Fibroblast of lung (primary cell): ENCODE measurements around the gene PLXNA4. TPM values are rescaled to one million over a fixed set of nuclear protein-coding genes. Genes with fewer than 3 reads are reported as not detected.
A peak's percentile ranks its signal among the peaks of the same experiment; 100 is the strongest.

Experiments used
- DNase-seq, 2 donors: peaks; one replicate each; pipeline versions ENCODE4 v3.0.0 to v3.0.0-alpha.2; 2010; ENCODE audit warnings: low read depth in 2 of 2
- H2AFZ ChIP-seq: 2 replicates; pipeline ENCODE4 v1.5.1; 2012; ENCODE audit warnings: low read length, control low read depth, inconsistent platforms
- H3K27ac ChIP-seq: 2 replicates; pipeline ENCODE4 v1.5.1; 2011; ENCODE audit warnings: low read length, control low read depth; ENCODE audit not compliant: insufficient read depth
- H3K27me3 ChIP-seq: 2 replicates; pipeline ENCODE4 v1.5.1; 2011; ENCODE audit warnings: mild to moderate bottlenecking, low read length; ENCODE audit not compliant: control insufficient read depth, insufficient read depth
- H3K36me3 ChIP-seq: 2 replicates; pipeline ENCODE4 v1.5.1; 2011; ENCODE audit warnings: low read length; ENCODE audit not compliant: control insufficient read depth, insufficient read depth
- H3K4me1 ChIP-seq: 2 replicates; pipeline ENCODE4 v1.5.1; 2011; ENCODE audit warnings: low read length; ENCODE audit not compliant: control insufficient read depth, insufficient read depth; ENCODE audit errors: extremely low read depth
- H3K4me2 ChIP-seq: 2 replicates; pipeline ENCODE4 v1.5.1; 2011; ENCODE audit warnings: low read length, control low read depth; ENCODE audit not compliant: insufficient read depth; ENCODE audit errors: extremely low read depth
- H3K4me3 ChIP-seq, 4 experiments: fragments of 200-600 bp in 1 of 4; sonication (generic) in 1 of 4; replicated peaks in 1 of 4; 2 replicates each; pipeline ENCODE4 v1.5.1; 2011 to 2016; ENCODE audit warnings: low read length in 4 of 4, low read depth in 3 of 4, mild to moderate bottlenecking in 3 of 4, control low read depth in 2 of 4, inconsistent platforms in 1 of 4, mixed read lengths in 1 of 4; ENCODE audit not compliant: insufficient read depth in 1 of 4; ENCODE audit errors: control extremely low read depth in 1 of 4
- H3K79me2 ChIP-seq: 2 replicates; pipeline ENCODE4 v1.5.1; 2012; ENCODE audit warnings: mild to moderate bottlenecking, low read length, inconsistent platforms; ENCODE audit not compliant: control insufficient read depth, insufficient read depth
- H3K9ac ChIP-seq: 2 replicates; pipeline ENCODE4 v1.5.1; 2011; ENCODE audit warnings: mild to moderate bottlenecking, low read length, control low read depth; ENCODE audit not compliant: insufficient read depth
- H3K9me3 ChIP-seq: 2 replicates; pipeline ENCODE4 v1.5.1; 2012; ENCODE audit warnings: low read depth, low read length; ENCODE audit not compliant: control insufficient read depth, insufficient read depth
- H4K20me1 ChIP-seq: 2 replicates; pipeline ENCODE4 v1.5.1; 2011; ENCODE audit warnings: low read length; ENCODE audit not compliant: control insufficient read depth, insufficient read depth; ENCODE audit errors: extremely low read depth
- EZH2 ChIP-seq: IDR thresholded peaks from 2 replicates; pipeline ENCODE4 v1.5.1; 2012; ENCODE audit warnings: low read length, control low read depth, mild to moderate bottlenecking; ENCODE audit errors: missing control alignments
- polyA plus RNA-seq, 2 donors: library from polyadenylated mRNA; depleted of rRNA in 1 of 2; stranded (reverse) in 1 of 2; unstranded in 1 of 2; fragments of >200 nt; gene quantifications; 2 replicates each; pipeline ENCODE4 v1.2.1, GENCODE V29; 2011 to 2012; ENCODE audit warnings: missing spikeins in 1 of 2
- total RNA-seq: library from RNA; depleted of rRNA; stranded (reverse); fragments of >200 nt; gene quantifications from 2 replicates; pipeline ENCODE4 v1.2.1, GENCODE V29; 2014
- TF ChIP-seq, protein P1 (sequence below), 2 donors: IDR thresholded peaks in 1 of 2; conservative IDR thresholded peaks in 1 of 2; 1 replicate in 1 of 2; 2 replicates in 1 of 2; pipeline ENCODE4 v1.5.1; 2011 to 2012; ENCODE audit warnings: low read length in 2 of 2, control low read depth in 1 of 2, inconsistent platforms in 1 of 2, low read depth in 1 of 2, mild to moderate bottlenecking in 1 of 2

PLXNA4 gene
- total and polyA plus RNA-seq, 2 donors (not counting 1 experiment from before 2014, with no cell fraction given), result 1.2 to 1.5 TPM

DNA sequence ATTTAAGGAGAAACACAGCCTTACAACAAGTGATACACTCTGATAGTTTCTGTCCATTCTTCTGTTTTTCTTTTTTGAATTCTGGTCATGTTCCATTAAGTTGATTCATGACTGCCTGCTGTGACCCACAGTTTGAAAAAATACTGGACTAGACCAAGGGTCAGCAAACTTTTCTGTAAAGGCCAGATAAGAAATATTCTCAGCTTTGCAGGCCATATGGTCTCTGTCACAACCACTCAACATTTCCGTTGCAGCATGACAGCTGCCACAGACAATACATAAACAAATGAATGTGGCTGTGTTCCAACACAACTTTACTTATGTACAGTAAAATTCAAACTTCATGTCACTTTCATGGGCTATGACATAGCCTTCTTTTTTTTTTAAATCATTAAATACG, 156.7 kb downstream of the PLXNA4 start:
- H3K27ac ChIP-seq, result no peak overlapping the region
- no peaks in the 10 kb centered on the region for H4K20me1 ChIP-seq
- no peaks in the 10 kb centered on the region for H3K36me3 ChIP-seq
- no peaks in the 10 kb centered on the region for H3K79me2 ChIP-seq
- H2AFZ ChIP-seq, result no peak overlapping the region
- no peak overlapping the region for H3K4me3 ChIP-seq
- no peak overlapping the region for H3K9ac ChIP-seq
- no peak overlapping the region for H3K4me2 ChIP-seq
- no peaks in the 10 kb centered on the region for H3K9me3 ChIP-seq
- H3K27me3 ChIP-seq, result no peaks in the 10 kb centered on the region
- DNase-seq, result peak; percentile 52 to 94
- H3K4me1 ChIP-seq, result peaks cover 17% of the 10 kb centered on the region
- TF ChIP-seq EZH2, result no peak
- TF ChIP-seq, protein P1, sequence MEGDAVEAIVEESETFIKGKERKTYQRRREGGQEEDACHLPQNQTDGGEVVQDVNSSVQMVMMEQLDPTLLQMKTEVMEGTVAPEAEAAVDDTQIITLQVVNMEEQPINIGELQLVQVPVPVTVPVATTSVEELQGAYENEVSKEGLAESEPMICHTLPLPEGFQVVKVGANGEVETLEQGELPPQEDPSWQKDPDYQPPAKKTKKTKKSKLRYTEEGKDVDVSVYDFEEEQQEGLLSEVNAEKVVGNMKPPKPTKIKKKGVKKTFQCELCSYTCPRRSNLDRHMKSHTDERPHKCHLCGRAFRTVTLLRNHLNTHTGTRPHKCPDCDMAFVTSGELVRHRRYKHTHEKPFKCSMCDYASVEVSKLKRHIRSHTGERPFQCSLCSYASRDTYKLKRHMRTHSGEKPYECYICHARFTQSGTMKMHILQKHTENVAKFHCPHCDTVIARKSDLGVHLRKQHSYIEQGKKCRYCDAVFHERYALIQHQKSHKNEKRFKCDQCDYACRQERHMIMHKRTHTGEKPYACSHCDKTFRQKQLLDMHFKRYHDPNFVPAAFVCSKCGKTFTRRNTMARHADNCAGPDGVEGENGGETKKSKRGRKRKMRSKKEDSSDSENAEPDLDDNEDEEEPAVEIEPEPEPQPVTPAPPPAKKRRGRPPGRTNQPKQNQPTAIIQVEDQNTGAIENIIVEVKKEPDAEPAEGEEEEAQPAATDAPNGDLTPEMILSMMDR (conservative IDR thresholded peaks at IDR 0.05 in 1 of 2, IDR thresholded peaks at IDR 0.05 in 1 of 2; ENCODE audit: low read depth in 1 of 2, low read length in 2 of 2), result no peak

DNA sequence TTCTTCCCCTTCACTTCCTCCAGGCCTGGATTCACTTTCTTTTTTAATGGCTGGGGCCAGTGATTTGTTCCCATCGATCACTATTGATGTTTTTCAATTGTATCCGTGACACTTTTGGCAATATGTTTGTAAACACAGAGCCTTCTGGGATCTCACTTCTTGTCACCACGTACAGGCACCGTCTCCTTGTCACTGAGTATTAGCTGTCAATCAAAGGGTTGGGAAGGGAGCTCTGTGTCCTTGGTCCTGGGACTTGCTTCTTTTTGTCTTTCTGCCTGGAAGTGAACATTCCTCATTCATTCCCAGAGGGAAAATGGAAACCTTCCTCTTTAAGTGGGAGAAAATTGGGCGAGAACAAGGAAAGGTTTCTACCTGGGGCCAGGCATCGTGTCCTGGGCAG, 157.4 kb downstream of the PLXNA4 start:
- no peaks in the 10 kb centered on the region for H3K79me2 ChIP-seq
- H3K36me3 ChIP-seq, result no peaks in the 10 kb centered on the region
- no peaks in the 10 kb centered on the region for H3K9me3 ChIP-seq
- no peak for DNase-seq
- H4K20me1 ChIP-seq, result no peaks in the 10 kb centered on the region
- no peak overlapping the region for H2AFZ ChIP-seq
- no peak overlapping the region for H3K27ac ChIP-seq
- TF ChIP-seq EZH2, result no peak
- TF ChIP-seq, protein P1 (conservative IDR thresholded peaks at IDR 0.05 in 1 of 2, IDR thresholded peaks at IDR 0.05 in 1 of 2; ENCODE audit: low read depth in 1 of 2, low read length in 2 of 2), result no peak
- no peak overlapping the region for H3K9ac ChIP-seq
- no peaks in the 10 kb centered on the region for H3K27me3 ChIP-seq
- no peak overlapping the region for H3K4me2 ChIP-seq
- peaks cover 16% of the 10 kb centered on the region for H3K4me1 ChIP-seq
- H3K4me3 ChIP-seq, result no peak overlapping the region

DNA sequence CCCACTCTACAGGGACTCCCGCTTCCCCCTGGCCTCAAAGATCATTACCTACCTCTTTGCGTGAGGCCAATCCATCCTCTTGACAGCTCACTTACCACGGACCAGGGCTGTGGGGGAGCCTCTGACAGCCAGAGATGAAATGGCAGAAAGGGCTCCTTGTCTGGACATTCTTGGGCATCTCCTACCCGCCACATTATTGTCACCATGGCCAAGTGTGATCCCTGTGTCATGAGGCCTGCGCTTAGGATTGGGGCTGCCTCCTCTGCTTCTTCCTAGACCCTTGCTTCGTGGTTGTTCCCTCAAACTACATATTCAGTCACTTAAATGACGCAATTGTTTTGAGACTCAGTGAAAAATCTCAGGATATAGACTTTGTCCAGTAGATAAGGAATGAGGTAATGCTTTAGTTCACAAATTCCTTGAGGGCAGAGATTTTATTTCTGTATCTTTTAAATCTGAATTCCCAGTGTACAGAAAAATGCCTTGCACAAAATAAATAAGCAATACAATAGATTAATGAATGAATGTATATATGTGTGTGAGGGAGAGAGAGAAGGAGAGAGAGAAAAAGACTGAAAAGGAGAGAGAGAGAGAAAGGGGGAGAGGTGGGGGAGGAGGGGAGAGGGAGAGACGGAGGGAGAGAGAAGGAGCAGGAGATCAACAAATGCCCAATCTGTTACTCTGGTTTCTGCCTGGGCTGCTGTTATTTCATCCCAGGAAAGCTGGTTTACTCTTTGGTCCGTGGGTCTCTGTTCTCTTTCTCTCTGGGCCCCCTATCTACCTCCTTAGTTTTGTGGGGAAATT, 159.0 kb downstream of the PLXNA4 start:
- H3K4me3 ChIP-seq, result no peak overlapping the region
- DNase-seq, result peak; percentile 30 to 69
- no peaks in the 10 kb centered on the region for H3K79me2 ChIP-seq
- no peak overlapping the region for H3K4me2 ChIP-seq
- TF ChIP-seq EZH2, result no peak
- TF ChIP-seq, protein P1 (conservative IDR thresholded peaks at IDR 0.05 in 1 of 2, IDR thresholded peaks at IDR 0.05 in 1 of 2; ENCODE audit: low read depth in 1 of 2, low read length in 2 of 2), result no peak
- H3K9ac ChIP-seq, result no peak overlapping the region
- no peaks in the 10 kb centered on the region for H3K27me3 ChIP-seq
- H3K27ac ChIP-seq, result no peak overlapping the region
- H2AFZ ChIP-seq, result no peak overlapping the region
- H3K36me3 ChIP-seq, result no peaks in the 10 kb centered on the region
- H3K9me3 ChIP-seq, result no peaks in the 10 kb centered on the region
- peaks cover 11% of the 10 kb centered on the region for H3K4me1 ChIP-seq
- no peaks in the 10 kb centered on the region for H4K20me1 ChIP-seq
